GM19395 (cell line): ENCODE data around the gene RBX1.
A peak's percentile ranks its signal among the peaks of the same experiment; 100 is the strongest.
"Not testable (repeated sequence)": the region's sequence is repeated elsewhere in the genome, so short reads cannot be mapped to it uniquely, and the experiment has no call there.

Experiments
- ATAC-seq: cut with Tn5 transposase; IDR thresholded peaks from one replicate; pipeline ENCODE4 v1.9.1; 2021; ENCODE audit warnings: mild to moderate bottlenecking, moderate library complexity; ENCODE audit not compliant: unreplicated experiment

RBX1 gene

GRCh38 chr22:40950962-40951794 is at the start of gene RBX1:
Gene RBX1, plus strand, starts transcription at chr22:40951378. Its CDS starts 21 bp downstream, at chr22:40951399.
- peak; percentile 75 for ATAC-seq

- ATAC-seq = no peak
Observed at GRCh38 chr22:40904101-40904500, 47.1 kb upstream of the RBX1 start.

GRCh38 chr22:40908895-40909294 is 42.3 kb upstream of the RBX1 start:
- ATAC-seq = no peak

- ATAC-seq = no peak
Observed at GRCh38 chr22:40911772-40912171, 39.4 kb upstream of the RBX1 start.

- not testable (repeated sequence) for ATAC-seq
Observed at GRCh38 chr22:40912987-40913386, 38.2 kb upstream of the RBX1 start.

GRCh38 chr22:40919446-40919845 is 31.7 kb upstream of the RBX1 start:
- no peak for ATAC-seq

GRCh38 chr22:40920526-40920925 is 30.7 kb upstream of the RBX1 start:
- ATAC-seq = no peak

GRCh38 chr22:40922484-40923303 is 28.5 kb upstream of the RBX1 start:
- no peak for ATAC-seq

GRCh38 chr22:40928657-40929056 is 22.5 kb upstream of the RBX1 start:
- ATAC-seq = no peak

- no peak for ATAC-seq
Observed at GRCh38 chr22:40932396-40932795, 18.8 kb upstream of the RBX1 start.

- no peak for ATAC-seq
Observed at GRCh38 chr22:40939202-40939601, 12.0 kb upstream of the RBX1 start.

GRCh38 chr22:40951795-40952605 is 822 bp downstream of the RBX1 start:
- no peak for ATAC-seq

- ATAC-seq = no peak
Observed at GRCh38 chr22:40953471-40953870, 2.3 kb downstream of the RBX1 start.

GRCh38 chr22:40954113-40954512 is 2.9 kb downstream of the RBX1 start:
- ATAC-seq = no peak

GRCh38 chr22:40955571-40955970 is 4.4 kb downstream of the RBX1 start:
- no peak for ATAC-seq

- no peak for ATAC-seq
Observed at GRCh38 chr22:40957601-40958000, 6.4 kb downstream of the RBX1 start.

GRCh38 chr22:40958299-40958698 is 7.1 kb downstream of the RBX1 start:
- no peak for ATAC-seq

- no peak for ATAC-seq
Observed at GRCh38 chr22:40960145-40960544, 9.0 kb downstream of the RBX1 start.

GRCh38 chr22:40965936-40966725 is 15.0 kb downstream of the RBX1 start:
- ATAC-seq = no peak

- ATAC-seq = no peak
Observed at GRCh38 chr22:40966726-40967085, 15.5 kb downstream of the RBX1 start.
